ENCODE measurements around the gene PLD6. TPM values are rescaled to one million over a fixed set of nuclear protein-coding genes. Genes with fewer than 3 reads are reported as not detected.
"Not testable (repeated sequence)": the region's sequence is repeated elsewhere in the genome, so short reads cannot be mapped to it uniquely, and the experiment has no call there.

Gene PLD6
- total RNA-seq, 2 experiments from 2014 or later = 19.4 to 19.5 TPM

DNA sequence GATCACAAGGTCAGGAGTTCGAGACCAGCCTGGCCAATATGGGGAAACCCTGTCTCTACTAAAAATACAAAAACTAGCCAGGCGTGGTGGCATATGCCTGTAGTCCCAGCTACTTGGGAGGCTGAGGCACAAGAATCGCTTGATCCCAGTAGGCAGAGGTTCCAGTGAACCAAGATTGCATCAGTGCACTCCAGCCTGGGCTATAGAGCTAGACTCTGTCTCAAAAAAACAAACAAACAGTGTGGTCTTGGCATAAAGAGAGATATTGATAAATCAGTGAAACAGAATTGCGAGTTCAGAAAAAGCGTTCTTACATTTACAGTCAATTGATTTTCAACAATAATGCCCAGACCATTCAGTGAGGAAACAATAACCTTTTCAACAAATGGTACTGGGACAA, 10.7 kb downstream of the PLD6 start:
- not testable (repeated sequence) for H3K4me1 Mint-ChIP-seq, H3K36me3 Mint-ChIP-seq, H3K9me3 Mint-ChIP-seq, DNase-seq, H3K27ac Mint-ChIP-seq, H3K4me3 Mint-ChIP-seq, H3K27me3 Mint-ChIP-seq

DNA sequence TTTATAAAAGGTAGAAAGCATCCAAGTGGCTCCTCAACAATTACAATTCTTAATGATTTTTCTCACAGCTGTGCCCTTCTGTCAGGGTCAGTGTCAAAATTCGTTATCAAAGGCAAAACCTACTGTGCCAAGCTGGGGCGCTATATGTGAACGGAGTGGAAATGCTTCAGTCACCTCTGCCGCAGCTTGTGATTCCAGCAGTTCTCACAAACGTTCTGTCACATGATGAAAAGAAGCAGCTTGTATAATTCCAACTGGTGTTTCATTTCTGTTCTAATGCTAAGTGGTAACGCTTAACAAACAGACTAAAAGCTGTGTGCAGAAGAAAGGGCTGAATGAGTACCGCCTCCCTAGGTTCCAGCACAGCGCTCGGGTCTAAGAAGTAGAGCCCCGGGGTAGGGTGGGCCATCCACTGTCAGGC, 14.2 kb downstream of the PLD6 start:
- Mint-ChIP-seq H3K4me1 (peaks cover 2% of the 10 kb centered on the region), H3K27ac (no peak overlapping the region), H3K36me3 (no peaks in the 10 kb centered on the region), H3K4me3 (no peak overlapping the region), H3K27me3 (no peaks in the 10 kb centered on the region), H3K9me3 (no peaks in the 10 kb centered on the region)
- DNase-seq = no peak

DNA sequence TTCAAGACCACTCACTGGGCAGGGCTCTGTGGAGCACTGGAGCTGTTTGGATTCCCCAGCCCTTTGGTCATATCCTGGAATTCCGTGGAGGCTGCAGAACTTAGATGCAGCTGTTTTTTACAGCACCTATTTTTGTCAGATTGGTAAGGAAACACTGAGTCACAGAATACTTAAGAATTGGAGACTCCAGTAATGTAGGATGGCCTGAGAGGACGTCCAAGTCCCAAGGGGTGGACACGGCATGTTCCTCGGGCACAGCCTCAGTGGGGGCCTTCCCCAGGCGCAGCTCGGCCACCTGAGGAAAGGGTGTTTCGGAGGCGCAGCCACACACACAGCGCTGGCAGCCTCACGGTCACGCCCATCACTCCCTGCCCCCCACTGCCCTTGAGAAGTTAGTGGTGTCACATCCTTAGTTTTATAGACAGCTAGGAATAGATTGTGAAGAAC, 14.8 kb downstream of the PLD6 start:
- H3K27ac Mint-ChIP-seq = no peak overlapping the region
- no peak for DNase-seq
- H3K4me1 Mint-ChIP-seq = peaks cover 5% of the 10 kb centered on the region
- no peak overlapping the region for H3K4me3 Mint-ChIP-seq
- no peaks in the 10 kb centered on the region for H3K27me3 Mint-ChIP-seq
- H3K9me3 Mint-ChIP-seq = no peaks in the 10 kb centered on the region
- H3K36me3 Mint-ChIP-seq = no peaks in the 10 kb centered on the region

DNA sequence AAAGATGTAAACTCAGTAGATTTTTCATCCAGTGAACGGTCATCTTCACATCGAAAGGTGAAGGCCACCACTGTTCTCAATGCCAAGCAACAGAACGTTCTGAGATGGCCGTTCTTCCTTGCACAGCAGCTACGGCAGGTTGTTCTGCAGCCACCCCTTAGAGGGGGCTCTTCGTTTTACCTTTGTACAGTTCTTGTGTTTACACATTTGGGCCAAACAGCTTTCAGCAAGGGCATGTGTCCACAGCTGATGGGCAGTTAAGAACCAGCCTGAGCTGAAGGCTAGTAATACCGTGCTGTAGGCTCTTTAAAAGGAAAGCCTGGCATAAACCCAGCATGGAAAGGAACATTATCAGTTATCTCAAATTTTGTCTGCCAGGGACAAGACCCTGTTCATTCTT, 15.9 kb downstream of the PLD6 start:
- H3K4me3 Mint-ChIP-seq = no peak overlapping the region
- DNase-seq = no peak
- H3K36me3 Mint-ChIP-seq = peaks cover 8% of the 10 kb centered on the region
- no peak overlapping the region for H3K27ac Mint-ChIP-seq
- no peaks in the 10 kb centered on the region for H3K9me3 Mint-ChIP-seq
- H3K27me3 Mint-ChIP-seq = no peaks in the 10 kb centered on the region
- peaks cover 17% of the 10 kb centered on the region for H3K4me1 Mint-ChIP-seq

DNA sequence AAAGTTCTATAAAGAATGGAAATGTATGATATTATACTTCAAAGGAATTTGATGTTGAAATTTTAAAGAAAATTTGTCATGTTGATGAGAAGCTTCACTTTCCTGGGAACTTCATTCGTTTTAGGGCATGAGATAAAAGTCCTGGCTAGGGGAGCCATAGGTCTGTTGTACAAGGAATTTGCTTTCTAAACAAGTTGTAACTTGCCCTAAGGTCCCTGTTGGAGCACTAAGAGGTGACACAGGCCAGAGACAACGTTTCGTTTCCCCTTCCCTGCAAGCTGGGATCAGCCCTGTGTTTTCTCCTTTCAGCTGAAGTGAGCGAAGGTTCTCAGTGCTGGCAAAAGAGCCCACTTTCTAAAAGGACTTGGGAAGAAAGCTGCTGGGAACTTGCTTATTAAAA, 16.6 kb downstream of the PLD6 start:
- Mint-ChIP-seq H3K36me3 (peaks cover 13% of the 10 kb centered on the region), H3K4me1 (peaks cover 23% of the 10 kb centered on the region)

DNA sequence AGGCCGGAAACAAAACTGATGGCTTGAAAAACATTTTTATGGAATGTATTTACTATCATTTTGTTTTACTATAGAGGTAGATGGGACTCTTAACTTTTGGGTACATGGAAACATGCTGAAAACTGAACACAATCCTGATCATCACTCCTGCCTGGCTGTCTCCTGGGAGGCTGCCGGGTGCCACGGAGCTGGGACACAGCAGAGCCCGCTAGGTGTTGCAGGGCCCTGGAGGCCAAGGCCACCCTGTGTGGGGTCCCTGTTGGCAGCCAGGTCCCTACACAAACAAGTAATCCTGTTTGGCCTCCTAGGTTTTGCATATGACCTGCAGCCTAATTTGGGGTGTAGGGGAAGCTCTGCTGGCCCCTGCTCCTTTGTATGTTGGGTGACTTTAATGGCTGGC, 17.5 kb downstream of the PLD6 start:
- H3K27me3 Mint-ChIP-seq = no peaks in the 10 kb centered on the region
- no peak overlapping the region for H3K27ac Mint-ChIP-seq
- no peak overlapping the region for H3K4me3 Mint-ChIP-seq
- H3K36me3 Mint-ChIP-seq = peaks cover 21% of the 10 kb centered on the region
- peaks cover 32% of the 10 kb centered on the region for H3K4me1 Mint-ChIP-seq
- no peak for DNase-seq
- H3K9me3 Mint-ChIP-seq = no peaks in the 10 kb centered on the region

More for the DNA sequence above, 16.6 kb downstream of the PLD6 start:
- Mint-ChIP-seq H3K4me3 (no peak overlapping the region), H3K27me3 (no peaks in the 10 kb centered on the region), H3K9me3 (no peaks in the 10 kb centered on the region), H3K27ac (no peak overlapping the region)
- DNase-seq = no peak

DNA sequence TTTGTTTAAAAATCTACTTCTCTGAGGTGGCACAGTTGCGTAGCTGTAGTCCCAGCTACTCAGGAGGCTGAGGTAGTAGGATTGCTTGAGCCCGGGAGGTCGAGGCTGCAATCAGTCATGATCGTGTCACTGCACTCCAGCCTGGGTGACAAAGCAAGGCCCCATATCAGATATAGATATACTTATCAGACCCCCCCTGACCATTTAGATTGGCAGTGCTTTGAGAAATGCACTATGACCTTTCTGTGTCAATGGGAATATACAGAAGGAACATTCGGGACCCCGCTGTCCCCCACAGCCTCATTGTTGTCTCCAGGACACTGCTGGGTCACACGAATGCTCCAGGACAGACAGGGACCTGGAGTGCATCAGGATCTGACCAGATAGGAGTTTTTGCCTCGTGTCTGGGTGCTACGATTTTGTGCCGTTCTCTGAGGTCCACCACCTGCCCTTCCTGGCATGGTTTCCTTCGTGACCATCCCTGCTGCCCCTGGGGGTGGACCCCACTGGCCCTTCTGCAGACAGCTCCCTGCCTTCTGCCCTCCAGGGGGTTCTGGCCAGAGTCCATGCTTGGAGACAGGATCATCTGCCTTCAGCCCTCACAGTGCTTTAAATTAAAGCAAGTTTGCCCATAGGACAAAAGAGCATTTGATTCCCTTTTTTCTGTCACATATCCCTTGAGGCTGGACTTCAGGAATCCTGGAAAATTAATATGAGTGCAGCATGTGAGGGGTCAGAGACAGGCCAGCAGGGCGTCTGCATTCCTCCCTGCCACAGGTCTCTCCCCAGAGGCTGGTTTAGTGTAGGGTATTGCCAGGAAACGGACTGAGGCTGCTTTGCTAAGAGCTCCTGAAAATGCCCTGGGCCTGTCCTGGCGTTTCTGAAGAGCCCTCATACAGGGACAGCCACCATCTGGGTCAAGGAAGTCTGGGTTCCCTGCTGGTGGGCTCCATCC, 19.3 kb downstream of the PLD6 start:
- no peak for DNase-seq

DNA sequence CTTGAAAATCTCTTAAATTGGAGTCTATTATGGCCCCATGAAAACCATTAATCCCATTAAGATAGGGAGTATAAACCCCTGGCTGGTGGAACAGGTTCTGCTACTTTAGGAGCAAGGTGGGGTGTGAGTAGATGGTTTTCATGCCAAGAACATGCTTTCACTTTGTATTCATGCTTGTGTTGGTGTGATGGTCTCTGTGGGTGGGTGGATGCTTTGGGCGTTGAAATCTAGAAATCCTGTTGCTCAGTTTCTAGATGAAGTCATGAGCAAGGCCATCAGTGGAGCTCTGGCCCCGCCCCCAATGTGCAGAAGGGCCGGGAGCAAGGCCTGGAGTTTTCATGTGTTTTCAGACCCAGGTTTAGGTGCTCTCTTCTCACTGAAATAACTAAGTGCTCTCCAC, 20.1 kb downstream of the PLD6 start:
- Mint-ChIP-seq H3K4me3 (no peak overlapping the region), H3K4me1 (peaks cover 52% of the 10 kb centered on the region), H3K36me3 (peaks cover 33% of the 10 kb centered on the region), H3K27me3 (no peaks in the 10 kb centered on the region), H3K9me3 (no peaks in the 10 kb centered on the region), H3K27ac (peak overlapping the region; percentile 16)
- peak; percentile 66 for DNase-seq

More for the DNA sequence above, 19.3 kb downstream of the PLD6 start:
- H3K4me3 Mint-ChIP-seq = no peak overlapping the region
- peaks cover 45% of the 10 kb centered on the region for H3K4me1 Mint-ChIP-seq
- H3K27ac Mint-ChIP-seq = peak overlapping the region; percentile 16
- H3K36me3 Mint-ChIP-seq = peaks cover 26% of the 10 kb centered on the region
- no peaks in the 10 kb centered on the region for H3K9me3 Mint-ChIP-seq
- H3K27me3 Mint-ChIP-seq = no peaks in the 10 kb centered on the region

DNA sequence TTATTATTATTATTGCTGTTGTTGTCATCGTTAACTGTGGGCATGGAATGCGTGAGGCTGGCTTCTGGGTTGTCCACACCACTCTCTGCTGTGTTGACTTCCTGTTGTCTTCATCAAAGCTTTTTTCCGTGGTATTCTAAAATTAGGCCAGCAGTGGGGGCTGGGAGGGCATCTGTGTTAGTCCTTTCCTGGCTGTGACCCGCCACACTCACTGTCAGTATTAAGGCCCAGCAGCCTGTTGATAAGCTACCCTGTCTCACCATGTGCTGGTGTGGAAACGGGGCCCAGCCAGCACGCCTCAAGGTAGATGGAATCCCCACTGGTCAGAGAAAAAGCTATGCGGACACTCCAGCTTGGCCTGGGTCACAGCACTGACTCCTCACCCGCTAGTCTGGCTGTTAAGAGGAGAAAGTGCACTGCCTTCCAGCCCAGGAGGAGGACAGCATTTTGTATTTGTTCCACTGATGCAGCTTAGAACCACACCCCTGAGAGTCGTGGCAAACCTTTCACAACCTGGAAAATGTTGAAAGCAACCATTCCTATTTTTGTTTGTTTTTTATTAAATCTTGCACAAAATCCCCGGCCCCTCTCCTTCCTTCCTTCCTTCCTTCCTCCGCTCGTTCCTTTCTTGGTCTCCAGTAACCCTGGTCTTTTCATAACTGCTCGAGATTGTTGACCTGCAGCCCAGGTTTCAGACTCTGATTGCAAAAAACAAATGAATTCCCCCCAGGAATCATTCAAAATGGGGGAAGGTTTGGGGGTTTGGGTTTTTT, 21.0 kb downstream of the PLD6 start:
- not testable (repeated sequence) for DNase-seq, H3K27me3 Mint-ChIP-seq, H3K9me3 Mint-ChIP-seq, H3K4me3 Mint-ChIP-seq
- H3K27ac Mint-ChIP-seq = peak overlapping the region; percentile 18
- peaks cover 39% of the 10 kb centered on the region for H3K36me3 Mint-ChIP-seq
- peaks cover 60% of the 10 kb centered on the region for H3K4me1 Mint-ChIP-seq

DNA sequence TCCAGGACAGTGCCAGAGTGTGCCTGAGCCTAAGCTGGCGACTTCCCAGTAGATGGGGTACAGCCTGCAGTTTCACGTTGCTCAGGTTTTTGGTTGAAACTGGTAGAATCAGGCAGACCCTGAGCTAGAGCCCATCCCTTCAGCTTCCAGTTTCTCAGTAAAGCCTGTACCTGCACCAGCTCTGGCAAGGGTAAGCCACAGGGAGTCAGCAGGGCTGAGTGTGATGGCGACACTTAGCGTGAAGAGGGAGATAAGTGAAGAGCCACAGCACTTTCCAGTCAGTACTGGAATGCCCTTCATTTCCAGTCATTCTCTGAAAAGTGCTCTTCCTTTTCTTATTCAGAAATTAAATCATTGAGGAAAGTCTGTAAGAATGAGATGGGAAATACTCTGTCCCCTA, 22.4 kb downstream of the PLD6 start:
- H3K36me3 Mint-ChIP-seq = peaks cover 47% of the 10 kb centered on the region
- H3K9me3 Mint-ChIP-seq = no peaks in the 10 kb centered on the region
- H3K27ac Mint-ChIP-seq = no peak overlapping the region
- peaks cover 70% of the 10 kb centered on the region for H3K4me1 Mint-ChIP-seq
- H3K27me3 Mint-ChIP-seq = no peaks in the 10 kb centered on the region
- no peak overlapping the region for H3K4me3 Mint-ChIP-seq
- no peak for DNase-seq

DNA sequence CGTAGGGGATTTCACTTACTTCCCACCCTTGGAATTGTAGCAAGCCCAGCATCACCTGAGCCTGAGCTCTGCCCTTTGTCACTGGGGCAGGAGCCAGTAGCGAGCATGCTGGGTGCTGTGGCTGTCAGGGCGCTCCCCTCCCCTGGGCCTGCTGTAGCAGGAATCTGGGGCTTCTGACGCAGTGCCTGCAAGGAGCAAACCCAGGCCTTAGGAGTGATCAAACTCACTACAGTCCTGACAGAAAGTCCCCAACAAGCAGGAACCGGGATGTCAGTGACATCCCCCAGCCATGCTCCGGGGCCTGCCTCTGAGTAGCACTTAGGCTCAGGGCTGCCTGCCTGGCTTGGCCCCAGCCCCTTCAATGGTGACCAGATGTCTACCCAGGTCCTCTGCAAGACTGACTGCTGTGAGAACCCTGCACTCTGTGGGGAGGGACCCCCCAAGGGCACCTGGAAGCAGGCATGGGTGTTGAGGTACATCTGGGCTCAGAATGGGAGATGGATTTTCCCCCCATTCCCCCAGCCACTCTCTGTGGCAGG, 23.5 kb downstream of the PLD6 start:
- Mint-ChIP-seq H3K4me1 (peaks cover 77% of the 10 kb centered on the region), H3K27ac (no peak overlapping the region), H3K27me3 (no peaks in the 10 kb centered on the region), H3K4me3 (no peak overlapping the region), H3K9me3 (no peaks in the 10 kb centered on the region), H3K36me3 (peaks cover 53% of the 10 kb centered on the region)
- no peak for DNase-seq

DNA sequence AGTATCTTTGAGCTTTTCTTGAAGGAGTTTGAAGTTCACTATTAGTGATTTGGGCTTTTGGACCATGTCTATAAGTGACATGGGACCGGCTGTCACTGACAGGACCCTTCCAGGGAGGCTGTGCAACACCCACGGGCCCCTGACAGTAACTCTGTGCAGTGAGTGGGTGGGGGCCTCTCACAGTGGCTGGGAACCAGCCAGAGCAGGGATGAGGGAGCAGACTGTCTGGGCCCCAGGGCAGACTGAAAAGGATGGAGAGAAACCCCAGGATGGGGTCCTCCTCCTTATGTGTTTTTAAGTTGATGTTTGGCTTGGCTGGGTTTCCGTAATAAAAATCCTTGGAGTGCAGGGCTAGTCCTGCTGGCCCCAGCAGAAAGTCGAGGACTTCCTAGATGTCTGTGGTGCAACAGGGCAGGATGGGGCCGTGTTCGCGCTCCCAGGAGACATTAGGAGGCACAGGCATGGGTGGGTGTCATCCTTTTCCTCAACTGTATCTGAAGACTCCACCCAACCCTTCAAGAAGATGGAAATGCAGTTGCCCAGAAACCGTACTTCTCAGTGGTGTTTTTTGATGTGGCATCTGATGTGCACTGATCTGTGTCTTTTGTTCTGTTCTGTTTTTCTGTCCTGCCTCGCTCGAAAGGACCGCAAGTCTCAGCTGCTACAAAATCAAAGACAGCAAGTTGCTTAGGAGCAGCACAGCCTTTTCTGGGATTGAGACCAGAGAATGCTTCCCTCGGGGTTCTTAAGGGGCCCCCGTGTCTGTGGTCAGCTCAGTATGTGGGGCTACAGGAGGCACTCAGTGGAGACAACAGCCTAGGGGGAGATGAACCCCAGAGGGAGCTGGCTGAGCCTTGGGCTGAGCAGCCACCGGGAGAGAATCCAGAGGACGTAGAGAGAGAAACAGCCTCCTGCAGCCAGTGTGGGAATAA, 24.2 kb downstream of the PLD6 start:
- peaks cover 83% of the 10 kb centered on the region for H3K4me1 Mint-ChIP-seq
- no peaks in the 10 kb centered on the region for H3K9me3 Mint-ChIP-seq
- peak overlapping the region; percentile 50 for H3K4me3 Mint-ChIP-seq
- peak overlapping the region; percentile 78 for H3K27ac Mint-ChIP-seq
- H3K36me3 Mint-ChIP-seq = peaks cover 58% of the 10 kb centered on the region
- peak; percentile 26 for DNase-seq
- H3K27me3 Mint-ChIP-seq = no peaks in the 10 kb centered on the region

DNA sequence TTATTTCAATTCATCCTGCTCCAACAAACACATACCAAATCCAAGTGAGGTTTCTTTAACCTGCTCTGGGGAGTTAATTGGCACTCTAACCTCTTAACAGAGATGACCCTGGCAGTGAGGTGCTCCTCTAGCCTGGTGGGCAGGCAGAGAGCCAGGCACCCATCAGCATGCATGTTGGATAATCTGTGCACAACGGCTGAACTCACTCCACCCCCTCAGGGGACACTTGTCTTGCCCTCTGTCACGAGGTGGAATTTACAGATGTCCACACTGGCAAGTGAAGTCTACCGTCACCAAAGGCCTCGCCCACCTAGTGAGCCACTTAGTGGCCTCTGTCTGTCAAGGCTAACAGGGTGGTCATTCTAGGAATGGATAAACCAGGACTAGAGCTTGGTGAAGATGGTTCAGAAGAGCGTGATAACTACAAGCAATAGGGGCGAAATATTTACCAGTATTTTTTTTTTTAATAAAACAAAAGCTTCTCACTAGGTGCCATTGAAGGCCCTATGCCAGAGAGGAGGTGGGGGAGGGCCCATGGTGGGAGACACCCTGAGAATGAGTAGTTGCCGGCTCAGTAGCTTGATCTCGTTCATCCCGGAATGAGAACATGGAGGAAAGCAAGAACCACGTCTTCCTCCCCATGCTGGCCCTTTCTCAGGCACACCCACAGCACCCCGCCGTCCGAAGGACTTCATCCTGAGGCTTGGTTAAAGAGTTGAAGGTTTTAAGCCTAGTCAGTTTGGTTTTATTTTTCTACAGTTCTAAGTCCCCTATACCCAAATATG, 25.2 kb downstream of the PLD6 start:
- Mint-ChIP-seq H3K36me3 (peaks cover 61% of the 10 kb centered on the region), H3K4me1 (peaks cover 83% of the 10 kb centered on the region), H3K27me3 (no peaks in the 10 kb centered on the region), H3K9me3 (no peaks in the 10 kb centered on the region), H3K4me3 (no peak overlapping the region), H3K27ac (peak overlapping the region; percentile 78)
- no peak for DNase-seq

DNA sequence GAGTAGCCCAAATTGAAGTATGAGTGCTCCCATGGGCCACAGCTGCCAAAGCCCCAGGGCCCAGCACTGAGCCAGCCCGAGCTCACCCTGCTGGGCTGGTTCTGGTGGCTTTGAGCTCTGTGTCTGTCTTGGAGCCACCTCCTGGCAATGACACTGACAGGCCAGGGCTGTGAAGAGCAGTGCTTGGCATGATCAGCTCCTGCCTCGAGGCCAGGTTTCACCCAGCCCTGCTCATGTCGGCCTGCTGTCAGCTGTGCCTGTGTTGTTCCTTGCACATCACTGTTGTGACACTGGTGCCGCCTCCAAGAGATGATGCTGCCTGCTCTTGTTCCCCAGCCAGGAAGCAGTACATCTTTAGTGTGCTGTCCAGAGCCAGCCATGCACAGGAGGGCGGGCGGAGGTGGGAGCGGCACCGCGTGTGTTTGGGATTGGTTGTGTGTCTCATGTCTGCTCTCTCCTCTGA, 26.0 kb downstream of the PLD6 start:
- H3K4me3 Mint-ChIP-seq = no peak overlapping the region
- DNase-seq = no peak
- no peaks in the 10 kb centered on the region for H3K9me3 Mint-ChIP-seq
- H3K27me3 Mint-ChIP-seq = no peaks in the 10 kb centered on the region
- peaks cover 53% of the 10 kb centered on the region for H3K36me3 Mint-ChIP-seq
- H3K27ac Mint-ChIP-seq = peak overlapping the region; percentile 95
- H3K4me1 Mint-ChIP-seq = peaks cover 77% of the 10 kb centered on the region

Data from activated naive CD8-positive, alpha-beta T cell treated with anti-CD3 and anti-CD28 coated beads for 36 hours (primary cell).